ENCODE data around the gene PIGW. TPM values are rescaled to one million over a fixed set of nuclear protein-coding genes. Genes with fewer than 3 reads are reported as not detected.

PIGW gene
- total and polyA plus RNA-seq, 4 donors = 6.2 to 15.4 (median 10.6) TPM

DNA sequence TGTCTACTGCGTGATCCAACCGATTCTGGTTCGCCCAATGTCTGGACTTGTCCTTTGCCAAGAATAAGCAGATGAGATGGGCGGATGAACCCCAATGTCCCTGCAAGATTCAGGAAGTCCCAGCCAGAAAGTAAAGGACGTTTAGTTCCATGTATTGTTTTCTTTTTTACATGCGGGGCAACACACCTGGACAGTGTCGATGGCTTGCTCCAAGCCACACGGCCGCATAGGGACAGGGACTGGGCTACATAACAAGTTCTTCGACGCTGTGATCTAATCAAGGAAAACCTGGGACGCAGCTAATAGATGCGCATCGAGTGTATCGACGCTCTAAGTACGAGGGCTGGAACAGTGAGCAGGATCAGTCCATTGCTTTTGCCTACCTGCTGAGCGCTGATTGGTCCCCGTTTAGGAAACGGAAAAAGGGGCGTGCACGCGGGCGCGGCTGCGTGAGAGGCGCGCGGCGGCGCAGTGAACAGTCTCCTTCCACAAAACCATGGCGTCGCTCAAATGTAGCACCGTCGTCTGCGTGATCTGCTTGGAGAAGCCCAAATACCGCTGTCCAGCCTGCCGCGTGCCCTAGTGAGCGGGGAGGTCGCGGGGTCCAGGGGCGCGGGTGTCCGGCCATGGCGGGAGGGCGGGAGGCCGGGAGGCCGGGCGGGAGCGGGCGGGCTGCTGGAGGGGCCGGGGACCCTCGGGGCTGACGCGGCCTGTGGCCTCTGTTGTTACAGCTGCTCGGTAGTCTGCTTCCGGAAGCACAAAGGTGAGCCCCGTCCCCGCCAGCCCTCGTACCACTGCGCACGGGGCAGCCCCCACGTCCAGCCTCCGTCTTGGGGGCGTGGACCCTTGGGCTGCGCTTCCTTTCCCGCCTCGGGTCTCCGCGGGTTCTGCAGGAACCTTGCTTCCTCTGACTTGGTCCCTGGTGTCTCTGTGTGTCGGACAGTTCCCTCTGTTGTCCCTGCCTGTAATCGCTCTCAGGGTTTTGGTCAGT, 48.3 kb upstream of the PIGW start, which contains the start of gene ZNHIT3:
TSS of gene ZNHIT3 (plus strand) at position 478 of the 991 bp plus-strand sequence. CDS start at position 497, 19 bp downstream.
- Histone ChIP-seq H3K9me3 (ENCODE audit: control insufficient read depth in 4 of 4, insufficient read depth in 3 of 4, low read length in 3 of 4) (no peaks in the 10 kb centered on the region), H3K27me3 (ENCODE audit: control insufficient read depth in 3 of 3, insufficient read depth in 3 of 3, low read length in 2 of 3) (peaks cover 3 to 10% (median 7%) of the 10 kb centered on the region in 3 donors), H3K9ac (ENCODE audit: insufficient read depth in 1 of 2, low read length in 2 of 2) (peak within 1 kb of the TSS; percentile 90), H3K36me3 (ENCODE audit: control insufficient read depth in 4 of 4, insufficient read depth in 4 of 4, low read length in 4 of 4) (peaks cover 0 to 14% (median 5%) of the 10 kb centered on the region in 4 donors), H3K27ac (ENCODE audit: low read depth in 1 of 2, low read length in 1 of 2) (peak within 1 kb of the TSS; percentile 60 to 73), H3K4me3 (peak within 1 kb of the TSS; percentile 86), H3K4me1 (ENCODE audit: control insufficient read depth in 5 of 5, insufficient read depth in 5 of 5, low read length in 5 of 5) (peaks cover 0 to 18% (median 4%) of the 10 kb centered on the region in 5 donors)
- ATAC-seq (ENCODE audit: insufficient read depth, low FRiP score) = peak; percentile 95
- peak; percentile 92 to 97 (median 96) for DNase-seq
- 0 to 1% methylated on average over 70 to 73 of the region's 73 CpGs for whole genome bisulfite sequencing, 2 donors
- TF ChIP-seq, protein P1, sequence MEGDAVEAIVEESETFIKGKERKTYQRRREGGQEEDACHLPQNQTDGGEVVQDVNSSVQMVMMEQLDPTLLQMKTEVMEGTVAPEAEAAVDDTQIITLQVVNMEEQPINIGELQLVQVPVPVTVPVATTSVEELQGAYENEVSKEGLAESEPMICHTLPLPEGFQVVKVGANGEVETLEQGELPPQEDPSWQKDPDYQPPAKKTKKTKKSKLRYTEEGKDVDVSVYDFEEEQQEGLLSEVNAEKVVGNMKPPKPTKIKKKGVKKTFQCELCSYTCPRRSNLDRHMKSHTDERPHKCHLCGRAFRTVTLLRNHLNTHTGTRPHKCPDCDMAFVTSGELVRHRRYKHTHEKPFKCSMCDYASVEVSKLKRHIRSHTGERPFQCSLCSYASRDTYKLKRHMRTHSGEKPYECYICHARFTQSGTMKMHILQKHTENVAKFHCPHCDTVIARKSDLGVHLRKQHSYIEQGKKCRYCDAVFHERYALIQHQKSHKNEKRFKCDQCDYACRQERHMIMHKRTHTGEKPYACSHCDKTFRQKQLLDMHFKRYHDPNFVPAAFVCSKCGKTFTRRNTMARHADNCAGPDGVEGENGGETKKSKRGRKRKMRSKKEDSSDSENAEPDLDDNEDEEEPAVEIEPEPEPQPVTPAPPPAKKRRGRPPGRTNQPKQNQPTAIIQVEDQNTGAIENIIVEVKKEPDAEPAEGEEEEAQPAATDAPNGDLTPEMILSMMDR (IDR thresholded peaks at IDR 0.05; ENCODE audit: control extremely low read depth, extremely low read depth) = peak; percentile 11

GRCh38 chr17:36493956-36494355, 40.8 kb upstream of the PIGW start:
- no peaks in the 10 kb centered on the region for H3K9me3 ChIP-seq (ENCODE audit: control insufficient read depth in 4 of 4, insufficient read depth in 3 of 4, low read length in 3 of 4)
- peaks cover 20 to 62% (median 45%) of the 10 kb centered on the region in 4 donors for H3K36me3 ChIP-seq (ENCODE audit: control insufficient read depth in 4 of 4, insufficient read depth in 4 of 4, low read length in 4 of 4)
- no peak for DNase-seq
- no peak overlapping the region for H3K9ac ChIP-seq (ENCODE audit: insufficient read depth in 1 of 2, low read length in 2 of 2)
- H3K27me3 ChIP-seq (ENCODE audit: control insufficient read depth in 3 of 3, insufficient read depth in 3 of 3, low read length in 2 of 3) = no peaks in the 10 kb centered on the region
- TF ChIP-seq, protein P1 (IDR thresholded peaks at IDR 0.05; ENCODE audit: control extremely low read depth, extremely low read depth) = no peak
- no peak overlapping the region for H3K27ac ChIP-seq (ENCODE audit: low read depth in 1 of 2, low read length in 1 of 2)
- peaks cover 0 to 2% (median 0%) of the 10 kb centered on the region in 5 donors for H3K4me1 ChIP-seq (ENCODE audit: control insufficient read depth in 5 of 5, insufficient read depth in 5 of 5, low read length in 5 of 5)
- WGBS, 2 donors = 84 to 93% methylated on average over 1 of the region's 1 CpG
- ATAC-seq (ENCODE audit: insufficient read depth, low FRiP score) = no peak
- H3K4me3 ChIP-seq = no peak overlapping the region

DNA sequence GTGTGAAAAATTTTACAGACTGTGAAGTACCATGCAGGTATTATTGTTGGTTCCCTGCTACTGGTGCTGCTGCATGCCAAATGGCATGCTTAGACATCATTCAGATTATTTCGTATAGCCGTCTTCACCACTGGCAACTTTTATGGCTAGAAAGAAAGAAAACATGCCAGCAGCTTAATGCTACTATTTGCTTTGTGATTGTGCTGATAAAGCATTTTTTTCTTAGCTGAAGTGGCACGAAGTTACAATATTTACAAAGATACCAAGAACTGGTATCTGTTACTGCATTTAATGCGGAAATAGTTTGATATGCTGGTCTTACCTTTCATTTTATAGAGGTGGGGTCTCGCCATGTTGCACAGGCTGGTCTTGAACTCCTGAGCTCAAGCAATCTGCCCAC, 40.1 kb upstream of the PIGW start:
- WGBS, 2 donors = 76 to 85% methylated on average over 5 of the region's 5 CpGs

More for the DNA sequence above, 40.1 kb upstream of the PIGW start:
- TF ChIP-seq, protein P1 (IDR thresholded peaks at IDR 0.05; ENCODE audit: control extremely low read depth, extremely low read depth) = no peak
- no peaks in the 10 kb centered on the region for H3K9me3 ChIP-seq (ENCODE audit: control insufficient read depth in 4 of 4, insufficient read depth in 3 of 4, low read length in 3 of 4)
- H3K4me1 ChIP-seq (ENCODE audit: control insufficient read depth in 5 of 5, insufficient read depth in 5 of 5, low read length in 5 of 5) = peaks cover 0 to 2% (median 0%) of the 10 kb centered on the region in 5 donors
- ATAC-seq (ENCODE audit: insufficient read depth, low FRiP score) = no peak
- no peaks in the 10 kb centered on the region for H3K27me3 ChIP-seq (ENCODE audit: control insufficient read depth in 3 of 3, insufficient read depth in 3 of 3, low read length in 2 of 3)
- H3K9ac ChIP-seq (ENCODE audit: insufficient read depth in 1 of 2, low read length in 2 of 2) = no peak overlapping the region
- no peak for DNase-seq
- H3K4me3 ChIP-seq = no peak overlapping the region
- peaks cover 20 to 60% (median 47%) of the 10 kb centered on the region in 4 donors for H3K36me3 ChIP-seq (ENCODE audit: control insufficient read depth in 4 of 4, insufficient read depth in 4 of 4, low read length in 4 of 4)
- no peak overlapping the region for H3K27ac ChIP-seq (ENCODE audit: low read depth in 1 of 2, low read length in 1 of 2)
